ENCODE data around the gene ZNF225.
"Not testable (repeated sequence)": the region's sequence is repeated elsewhere in the genome, so short reads cannot be mapped to it uniquely, and the experiment has no call there.

ZNF225 gene

DNA sequence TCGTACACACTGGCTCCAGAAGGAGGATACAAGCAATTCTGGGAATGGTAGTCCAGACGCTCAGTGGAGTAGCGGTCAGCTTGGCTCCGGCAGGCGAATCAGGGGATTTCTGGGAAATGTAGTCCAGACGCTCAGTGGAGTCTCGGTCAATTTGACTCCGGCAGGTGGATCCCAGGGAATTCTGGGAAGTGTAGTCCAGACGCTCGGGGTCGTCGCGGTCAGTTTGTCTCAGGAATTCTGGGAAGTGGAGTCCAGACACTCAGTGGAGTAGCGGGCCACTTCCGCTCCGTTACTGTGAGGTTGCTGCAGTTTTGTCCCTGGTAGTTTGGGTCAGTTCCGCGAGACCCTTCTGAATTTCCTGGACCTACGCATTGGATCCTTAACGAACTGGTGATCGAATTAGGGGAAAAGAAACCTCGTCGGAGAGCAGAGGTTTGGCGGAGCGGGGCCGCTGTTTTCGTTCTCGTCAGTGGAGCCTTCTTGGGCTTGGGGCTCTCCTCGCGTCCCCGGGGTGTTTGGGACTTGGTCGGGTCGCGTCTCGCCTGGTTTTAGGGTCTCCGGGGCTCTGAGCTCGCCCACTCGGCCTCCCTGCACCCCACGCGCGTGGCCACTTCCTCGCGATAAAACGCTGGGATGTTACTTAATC lies at the start of gene ZNF225:
ZNF225 (plus strand) TSS at position 262 of the 646 bp plus-strand sequence. CDS start 2,429 bp downstream, outside the sequence.
- Mint-ChIP-seq H3K9me3 (peaks cover 9% of the 10 kb centered on the region), H3K36me3 (peaks cover 39% of the 10 kb centered on the region), H3K4me3 (peak within 1 kb of the TSS; percentile 94), H3K4me1 (peaks cover 26% of the 10 kb centered on the region), H3K27me3 (no peaks in the 10 kb centered on the region), H3K27ac (peak within 1 kb of the TSS; percentile 81)
- peak; percentile 98 for ATAC-seq

DNA sequence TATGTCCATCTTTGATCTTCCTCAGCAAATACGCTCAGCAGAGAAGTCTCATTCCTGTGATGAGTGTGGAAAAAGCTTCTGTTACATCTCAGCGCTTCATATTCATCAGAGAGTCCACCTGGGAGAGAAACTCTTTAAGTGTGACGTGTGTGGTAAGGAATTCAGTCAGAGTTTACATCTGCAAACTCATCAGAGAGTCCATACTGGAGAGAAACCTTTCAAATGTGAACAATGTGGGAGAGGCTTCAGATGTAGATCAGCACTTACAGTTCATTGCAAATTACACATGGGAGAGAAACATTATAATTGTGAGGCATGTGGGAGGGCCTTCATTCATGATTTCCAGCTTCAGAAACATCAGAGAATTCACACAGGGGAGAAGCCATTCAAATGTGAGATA lies 46.9 kb upstream of the ZNF225 start:
- Mint-ChIP-seq H3K4me3 (no peak overlapping the region), H3K9me3 (peaks cover 30% of the 10 kb centered on the region), H3K27me3 (no peaks in the 10 kb centered on the region), H3K36me3 (peaks cover 65% of the 10 kb centered on the region), H3K27ac (no peak overlapping the region), H3K4me1 (peaks cover 4% of the 10 kb centered on the region)
- no peak for ATAC-seq

DNA sequence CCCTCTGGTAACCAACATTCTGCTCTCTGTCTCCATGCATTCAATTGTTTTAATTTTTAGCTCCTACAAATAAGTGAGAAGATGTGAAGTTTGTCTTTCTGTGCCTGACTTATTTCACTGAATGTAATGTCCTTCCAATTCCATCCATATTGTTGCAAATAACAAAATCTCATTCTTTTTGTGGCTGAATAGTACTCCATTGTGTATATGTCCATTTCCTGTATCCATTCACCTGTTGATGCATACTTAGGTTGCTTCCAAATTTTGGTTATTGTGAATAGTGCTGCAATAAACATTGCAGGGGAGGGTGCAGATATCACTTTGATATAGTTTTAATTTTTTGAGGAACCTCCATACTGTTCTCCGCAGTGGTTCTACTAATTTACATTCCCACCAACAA lies 43.8 kb upstream of the ZNF225 start:
- Mint-ChIP-seq H3K36me3 (peaks cover 39% of the 10 kb centered on the region), H3K9me3 (peaks cover 36% of the 10 kb centered on the region), H3K27me3 (no peaks in the 10 kb centered on the region), H3K27ac (no peak overlapping the region), H3K4me1 (peaks cover 23% of the 10 kb centered on the region), H3K4me3 (no peak overlapping the region)
- ATAC-seq, result no peak

DNA sequence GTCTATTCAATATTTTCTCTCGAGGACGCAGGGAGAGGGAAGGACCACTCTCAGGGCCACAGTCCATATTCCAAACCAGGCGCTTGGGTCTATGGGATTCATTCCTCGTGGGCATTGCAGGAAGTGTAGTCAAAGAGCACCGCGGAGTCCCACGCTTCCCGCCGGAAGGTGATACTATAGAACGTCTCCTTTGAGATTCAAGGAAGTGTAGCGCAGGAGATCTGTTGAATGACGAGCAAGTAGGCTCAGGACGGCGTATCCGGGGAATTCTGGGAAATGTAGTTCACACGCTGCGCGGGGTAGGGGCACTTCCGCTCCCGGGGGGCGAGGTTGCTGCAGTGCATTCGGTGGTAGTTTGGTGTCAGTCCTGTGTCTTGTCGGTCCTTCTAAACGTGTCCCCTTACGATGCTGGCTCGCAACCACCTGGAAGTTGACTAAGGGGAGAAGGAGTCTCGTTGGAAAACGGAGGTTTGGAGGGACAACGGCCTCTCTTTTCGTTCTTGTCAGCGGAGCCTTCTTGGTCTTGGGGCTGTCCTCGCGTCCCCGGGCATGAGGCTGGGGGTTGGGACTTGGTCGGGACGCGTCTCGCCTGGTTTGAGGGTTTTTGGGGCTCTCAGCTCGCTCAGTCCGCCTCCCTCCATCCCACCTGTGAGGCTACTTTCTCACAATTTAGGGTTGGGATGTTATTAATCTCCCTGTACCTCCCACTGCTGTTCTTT lies 41.2 kb upstream of the ZNF225 start, which contains the start of gene ZNF284:
ZNF284 (plus strand) TSS at position 336 of the 719 bp plus-strand sequence. CDS start 4,231 bp downstream, outside the sequence.
- Mint-ChIP-seq H3K9me3 (peaks cover 28% of the 10 kb centered on the region), H3K27ac (peak within 1 kb of the TSS; percentile 83), H3K36me3 (peaks cover 33% of the 10 kb centered on the region), H3K4me3 (peak within 1 kb of the TSS; percentile 90), H3K4me1 (peaks cover 23% of the 10 kb centered on the region), H3K27me3 (no peaks in the 10 kb centered on the region)
- ATAC-seq, result peak; percentile 96

DNA sequence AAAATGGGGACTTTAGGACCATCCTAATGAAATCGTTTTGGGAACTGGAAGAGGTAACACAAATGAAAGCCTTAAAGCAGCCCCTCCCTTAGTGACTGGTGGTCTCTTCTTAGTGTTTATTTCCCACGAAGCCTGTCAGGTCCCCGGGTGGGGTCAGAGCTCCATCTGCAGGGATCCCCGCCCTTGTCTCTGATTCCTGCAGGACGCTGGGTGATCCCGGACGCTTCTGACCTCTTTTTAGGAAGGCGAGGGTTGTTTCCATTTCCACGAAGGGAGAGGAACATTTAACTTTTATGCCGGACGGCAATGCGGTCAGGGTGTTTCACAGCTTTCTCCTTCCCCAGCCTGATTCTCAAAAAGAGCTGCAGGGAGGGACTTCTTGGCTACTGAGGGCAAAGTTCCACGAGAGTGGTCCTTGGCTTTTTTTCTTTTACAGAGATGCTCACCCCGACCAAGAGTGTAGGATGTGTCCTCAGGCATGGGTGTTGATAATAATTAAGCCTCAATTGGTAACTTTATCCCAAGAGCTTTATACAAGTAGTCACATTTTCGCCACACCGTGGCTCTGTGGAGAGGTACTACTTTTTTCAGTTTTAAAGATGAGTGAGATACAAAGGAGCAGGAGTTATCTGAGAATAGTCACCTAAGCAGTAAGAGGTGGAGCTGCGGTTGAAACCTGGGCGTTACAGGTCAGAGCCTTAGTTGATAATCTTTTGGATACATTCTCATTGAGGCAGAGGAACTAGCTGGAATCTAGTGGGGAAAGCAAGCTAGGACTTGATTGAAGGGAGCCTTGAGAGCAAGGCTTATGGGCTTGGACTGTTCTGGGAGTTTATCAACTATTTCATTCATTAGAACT lies 40.4 kb upstream of the ZNF225 start:
- peaks cover 24% of the 10 kb centered on the region for H3K9me3 Mint-ChIP-seq
- no peak for ATAC-seq
- peaks cover 33% of the 10 kb centered on the region for H3K36me3 Mint-ChIP-seq
- peak overlapping the region; percentile 83 for H3K27ac Mint-ChIP-seq
- peak overlapping the region; percentile 90 for H3K4me3 Mint-ChIP-seq
- no peaks in the 10 kb centered on the region for H3K27me3 Mint-ChIP-seq
- peaks cover 23% of the 10 kb centered on the region for H3K4me1 Mint-ChIP-seq

DNA sequence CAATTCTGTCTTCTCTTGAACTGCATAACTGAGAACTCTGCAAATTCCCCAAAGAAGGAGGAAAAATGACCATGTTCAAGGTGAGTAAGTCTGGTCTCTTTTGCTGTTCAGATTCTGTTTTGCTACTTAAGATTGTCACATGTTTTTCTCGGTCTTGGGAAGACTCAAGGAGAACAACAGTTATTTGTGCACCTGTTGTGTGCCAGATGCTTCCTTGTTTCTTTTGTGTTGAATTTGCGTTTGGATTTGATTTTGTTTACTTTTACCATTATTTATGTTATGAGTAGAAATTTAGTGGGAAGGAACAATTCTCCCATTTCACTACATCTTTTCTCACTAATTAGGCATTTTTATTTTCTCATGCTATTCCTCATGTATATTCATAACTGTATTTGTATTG lies 36.9 kb upstream of the ZNF225 start:
- peaks cover 19% of the 10 kb centered on the region for H3K4me1 Mint-ChIP-seq
- no peak for ATAC-seq

DNA sequence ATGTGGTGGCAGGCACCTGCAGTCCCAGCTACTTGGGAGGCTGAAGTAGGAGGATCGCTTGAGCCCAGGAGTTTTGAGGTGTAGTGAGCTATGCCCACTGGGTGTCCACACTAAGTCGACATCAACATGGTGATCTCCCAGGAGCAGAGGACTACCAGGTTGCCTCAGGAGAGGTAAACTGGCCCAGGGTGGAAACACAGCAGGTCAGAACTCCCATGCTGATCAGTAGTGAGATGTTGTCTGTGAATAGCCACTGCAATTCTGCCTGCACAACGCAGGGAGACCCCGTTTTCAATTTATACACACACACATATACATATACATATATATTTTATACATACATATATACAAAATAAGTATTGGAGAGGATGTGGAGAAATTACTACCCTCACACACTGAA lies 21.1 kb upstream of the ZNF225 start:
- no peaks in the 10 kb centered on the region for H3K9me3 Mint-ChIP-seq
- H3K27me3 Mint-ChIP-seq, result no peaks in the 10 kb centered on the region
- H3K4me1 Mint-ChIP-seq, result peaks cover 13% of the 10 kb centered on the region
- H3K36me3 Mint-ChIP-seq, result peaks cover 26% of the 10 kb centered on the region
- H3K4me3 Mint-ChIP-seq, result no peak overlapping the region
- no peak for ATAC-seq
- no peak overlapping the region for H3K27ac Mint-ChIP-seq

More for the DNA sequence above, 36.9 kb upstream of the ZNF225 start:
- no peak overlapping the region for H3K27ac Mint-ChIP-seq
- no peak overlapping the region for H3K4me3 Mint-ChIP-seq
- peaks cover 48% of the 10 kb centered on the region for H3K36me3 Mint-ChIP-seq
- no peaks in the 10 kb centered on the region for H3K27me3 Mint-ChIP-seq
- peaks cover 6% of the 10 kb centered on the region for H3K9me3 Mint-ChIP-seq

DNA sequence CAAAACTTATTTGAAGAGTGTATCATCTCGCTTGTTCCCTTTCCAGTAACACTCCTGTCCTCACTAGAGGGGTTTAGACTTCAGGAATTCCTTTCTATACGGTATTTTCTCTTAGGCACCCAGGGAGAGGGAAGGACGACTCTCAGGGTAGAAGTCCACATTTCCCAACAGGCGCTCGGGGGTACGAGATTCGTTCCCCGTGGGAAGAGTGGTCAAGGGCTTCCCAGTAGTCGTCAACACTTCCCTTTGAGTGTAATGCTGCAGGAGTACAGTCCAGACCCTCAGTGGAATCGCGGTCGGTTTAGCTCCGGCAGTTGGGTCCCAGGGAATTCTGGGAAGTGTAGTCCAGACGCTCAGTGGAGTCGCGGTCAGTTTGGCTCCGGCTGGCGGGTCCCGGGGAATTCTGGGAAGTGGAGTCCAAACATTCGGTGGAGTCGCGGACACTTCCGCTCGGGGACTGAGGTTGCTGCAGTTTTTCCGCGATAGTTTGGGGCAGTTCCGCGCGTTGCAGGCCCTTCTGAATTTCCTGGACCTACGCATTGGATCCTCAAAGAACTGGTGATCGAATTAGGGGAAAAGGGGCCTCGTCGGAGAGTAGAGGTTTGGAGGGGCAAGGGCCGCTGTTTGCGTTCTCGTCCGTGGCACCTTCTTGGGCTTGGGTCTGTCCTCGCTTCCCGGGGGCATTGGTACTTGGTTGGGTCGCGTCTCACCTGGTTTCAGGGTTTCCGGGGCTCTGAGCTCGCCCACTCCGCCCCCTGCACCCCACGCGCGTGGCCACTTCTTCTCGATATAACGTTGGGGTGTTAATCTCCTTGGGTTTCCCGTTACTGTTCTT lies 19.1 kb upstream of the ZNF225 start, which contains the start of gene ZNF224:
ZNF224 (plus strand) TSS at position 431 of the 835 bp plus-strand sequence. CDS start 3,513 bp downstream, outside the sequence.
- peak within 1 kb of the TSS; percentile 89 for H3K27ac Mint-ChIP-seq
- peaks cover 33% of the 10 kb centered on the region for H3K36me3 Mint-ChIP-seq
- peaks cover 13% of the 10 kb centered on the region for H3K4me1 Mint-ChIP-seq
- H3K4me3 Mint-ChIP-seq, result peak within 1 kb of the TSS; percentile 98
- H3K27me3 Mint-ChIP-seq, result no peaks in the 10 kb centered on the region
- peaks cover 2% of the 10 kb centered on the region for H3K9me3 Mint-ChIP-seq
- ATAC-seq, result peak; percentile 96

DNA sequence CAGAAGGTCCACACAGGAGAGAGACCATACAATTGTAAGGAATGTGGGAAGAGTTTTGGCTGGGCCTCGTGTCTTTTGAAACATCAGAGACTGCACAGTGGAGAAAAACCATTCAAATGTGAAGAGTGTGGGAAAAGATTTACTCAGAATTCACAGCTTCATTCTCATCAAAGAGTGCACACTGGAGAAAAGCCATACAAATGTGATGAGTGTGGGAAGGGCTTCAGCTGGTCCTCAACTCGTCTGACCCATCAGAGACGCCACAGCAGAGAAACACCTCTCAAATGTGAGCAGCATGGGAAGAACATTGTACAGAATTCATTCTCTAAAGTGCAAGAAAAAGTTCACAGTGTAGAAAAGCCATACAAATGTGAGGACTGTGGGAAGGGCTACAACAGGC lies 5.4 kb upstream of the ZNF225 start:
- Mint-ChIP-seq H3K27ac (no peak overlapping the region), H3K27me3 (no peaks in the 10 kb centered on the region), H3K4me1 (peaks cover 8% of the 10 kb centered on the region), H3K36me3 (peaks cover 67% of the 10 kb centered on the region), H3K9me3 (peaks cover 31% of the 10 kb centered on the region), H3K4me3 (no peak overlapping the region)
- no peak for ATAC-seq

DNA sequence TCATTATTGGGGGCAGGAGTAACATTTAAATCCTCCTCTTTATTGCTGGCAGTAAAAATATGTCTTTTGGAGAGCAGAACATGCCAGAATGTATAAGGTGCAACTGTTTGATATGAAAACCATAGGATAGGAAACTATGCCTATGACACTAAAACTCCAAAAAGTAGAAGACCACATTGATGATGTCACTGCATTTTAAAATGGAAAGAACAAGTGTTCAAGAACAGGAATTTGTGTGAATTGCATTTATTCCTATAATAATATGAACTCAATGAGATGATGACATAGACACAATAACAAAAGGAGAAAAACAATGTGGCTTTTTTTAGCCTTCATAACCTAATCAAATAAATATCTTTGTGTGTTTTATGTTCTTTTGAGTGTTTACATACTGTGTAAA lies 3.7 kb upstream of the ZNF225 start:
- no peak overlapping the region for H3K4me3 Mint-ChIP-seq
- no peaks in the 10 kb centered on the region for H3K27me3 Mint-ChIP-seq
- peaks cover 26% of the 10 kb centered on the region for H3K9me3 Mint-ChIP-seq
- peaks cover 50% of the 10 kb centered on the region for H3K36me3 Mint-ChIP-seq
- H3K4me1 Mint-ChIP-seq, result peaks cover 16% of the 10 kb centered on the region
- no peak overlapping the region for H3K27ac Mint-ChIP-seq
- no peak for ATAC-seq

DNA sequence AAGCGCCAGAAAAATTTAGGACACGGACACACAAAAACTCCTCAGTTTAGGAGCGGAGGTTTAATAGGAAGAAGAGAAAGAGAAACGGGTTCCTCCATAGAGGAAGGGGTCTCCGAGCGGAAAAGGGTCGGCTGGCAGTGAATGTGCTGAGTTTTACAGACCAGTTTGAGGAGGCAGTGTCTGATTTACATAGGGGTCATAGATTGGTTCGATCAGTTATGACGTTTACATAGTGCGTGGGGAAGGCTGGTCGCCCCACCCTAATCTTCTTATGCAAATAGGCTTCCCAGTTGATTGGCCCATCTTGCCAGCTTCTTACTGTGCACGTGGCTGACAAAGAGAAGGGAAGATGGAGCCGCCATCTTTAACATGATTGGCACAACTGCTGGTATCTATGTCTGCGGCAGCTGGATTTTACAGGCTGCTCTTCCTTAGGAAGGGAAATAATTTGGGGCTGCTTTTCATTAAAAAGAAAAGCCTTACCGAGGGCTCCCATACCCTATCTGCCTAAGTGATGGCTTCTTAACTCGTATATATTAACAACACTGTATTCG lies 1.2 kb upstream of the ZNF225 start:
- H3K27ac Mint-ChIP-seq, result no peak overlapping the region
- peaks cover 40% of the 10 kb centered on the region for H3K36me3 Mint-ChIP-seq
- H3K4me1 Mint-ChIP-seq, result peaks cover 26% of the 10 kb centered on the region
- ATAC-seq, result no peak
- peak overlapping the region; percentile 35 for H3K4me3 Mint-ChIP-seq
- peaks cover 20% of the 10 kb centered on the region for H3K9me3 Mint-ChIP-seq
- H3K27me3 Mint-ChIP-seq, result no peaks in the 10 kb centered on the region

DNA sequence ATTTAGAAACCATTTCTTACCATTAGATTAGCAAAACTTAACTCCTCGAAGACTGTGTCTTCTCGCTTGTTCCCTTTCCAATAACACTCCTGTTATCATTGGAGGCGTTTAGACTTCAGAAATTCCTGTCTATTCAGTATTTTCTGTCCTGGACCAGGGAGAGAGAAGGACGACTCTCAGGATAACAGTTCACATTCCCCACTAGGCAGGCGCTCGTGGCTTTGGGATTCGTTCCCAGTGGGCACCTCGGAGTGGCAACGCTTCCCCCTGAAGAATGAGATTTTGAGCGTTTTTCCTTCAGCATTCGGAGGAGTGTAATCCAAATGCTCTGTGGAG lies 429 bp upstream of the ZNF225 start:
- Mint-ChIP-seq H3K36me3 (peaks cover 40% of the 10 kb centered on the region), H3K4me3 (peak overlapping the region; percentile 94), H3K4me1 (peaks cover 26% of the 10 kb centered on the region), H3K27ac (peak overlapping the region; percentile 81), H3K27me3 (no peaks in the 10 kb centered on the region), H3K9me3 (peaks cover 13% of the 10 kb centered on the region)
- ATAC-seq, result no peak

DNA sequence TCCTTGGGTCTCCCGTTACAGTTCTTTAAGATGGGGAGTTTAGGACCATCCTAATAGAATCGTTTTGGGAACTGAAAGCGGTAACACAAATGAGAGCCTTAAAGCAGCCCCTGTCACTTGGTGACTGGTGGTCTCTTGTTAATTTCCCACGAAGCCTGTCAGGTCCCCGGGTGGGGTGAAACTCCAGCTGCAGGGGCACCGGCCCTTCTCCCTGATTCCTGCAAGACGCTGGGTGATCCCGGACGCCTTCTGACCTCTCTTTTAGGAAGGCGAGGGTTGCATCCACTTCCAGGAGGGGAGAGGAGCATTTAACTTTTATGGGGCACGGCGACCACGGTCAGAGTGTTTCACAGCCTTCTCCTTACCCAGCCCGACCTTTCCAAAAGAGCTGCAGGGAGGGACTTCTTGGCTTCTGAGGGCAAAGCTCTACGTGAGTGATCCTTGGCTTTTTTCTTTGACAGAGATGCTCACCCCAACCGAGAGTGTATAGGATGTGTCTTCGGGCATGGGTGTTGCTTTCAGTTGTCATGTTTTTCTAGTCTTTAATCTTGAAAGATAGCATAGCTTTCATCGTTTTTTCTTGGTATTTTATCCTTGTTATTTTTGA lies 688 bp downstream of the ZNF225 start:
- Mint-ChIP-seq H3K4me1 (peaks cover 26% of the 10 kb centered on the region), H3K27ac (peak overlapping the region; percentile 81), H3K36me3 (peaks cover 44% of the 10 kb centered on the region), H3K4me3 (peak overlapping the region; percentile 94), H3K9me3 (peaks cover 9% of the 10 kb centered on the region), H3K27me3 (no peaks in the 10 kb centered on the region)
- peak; percentile 14 for ATAC-seq

DNA sequence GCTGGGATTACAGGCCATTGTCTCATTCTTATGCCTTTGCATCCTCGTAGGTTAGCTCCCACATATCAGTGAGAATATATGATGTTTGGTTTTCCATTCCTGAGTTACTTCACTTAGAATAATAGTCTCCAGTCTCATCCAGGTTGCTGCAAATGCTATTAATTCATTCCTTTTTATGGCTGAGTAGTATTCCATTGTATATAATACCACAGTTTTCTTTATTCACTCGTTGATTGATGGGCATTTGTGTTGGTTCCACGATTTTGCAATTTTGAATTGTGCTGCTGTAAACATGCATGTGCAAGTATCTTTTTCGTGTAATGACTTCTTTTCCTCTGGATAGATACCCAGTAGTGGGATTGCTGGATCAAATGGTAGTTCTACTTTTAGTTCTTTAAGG lies 8.0 kb downstream of the ZNF225 start:
- not testable (repeated sequence) for H3K27me3 Mint-ChIP-seq, H3K4me1 Mint-ChIP-seq, H3K27ac Mint-ChIP-seq, H3K4me3 Mint-ChIP-seq, ATAC-seq
- peaks cover 95% of the 10 kb centered on the region for H3K36me3 Mint-ChIP-seq
- peaks cover 43% of the 10 kb centered on the region for H3K9me3 Mint-ChIP-seq
